NCI-H1417 (cell line): Measurements from ENCODE around the gene SCN10A.
A peak's percentile ranks its signal among the peaks of the same experiment; 100 is the strongest.

Experiments used
- DNase-seq, 3 experiments: peaks; one replicate each; lab custom pipeline; 2025; lab: John Stamatoyannopoulos, UW

SCN10A gene

GRCh38 chr3:38773528-38773927, 42.5 kb downstream of the SCN10A start:
- DNase-seq: no peak

- DNase-seq: no peak
Observed at GRCh38 chr3:38763569-38763968, 52.4 kb downstream of the SCN10A start.

GRCh38 chr3:38758557-38758956, 57.5 kb downstream of the SCN10A start:
- DNase-seq: no peak

GRCh38 chr3:38757721-38758120, 58.3 kb downstream of the SCN10A start:
- DNase-seq: no peak

- no peak for DNase-seq
Observed at GRCh38 chr3:38756892-38757291, 59.1 kb downstream of the SCN10A start.

- no peak for DNase-seq
Observed at GRCh38 chr3:38755130-38755529, 60.9 kb downstream of the SCN10A start.

GRCh38 chr3:38746641-38747040, 69.4 kb downstream of the SCN10A start:
- DNase-seq: no peak

GRCh38 chr3:38743043-38743442, 73.0 kb downstream of the SCN10A start:
- no peak for DNase-seq

- DNase-seq: no peak
Observed at GRCh38 chr3:38742550-38742949, 73.5 kb downstream of the SCN10A start.

- DNase-seq: no peak
Observed at GRCh38 chr3:38740537-38740936, 75.5 kb downstream of the SCN10A start.

GRCh38 chr3:38739931-38740330, 76.1 kb downstream of the SCN10A start:
- DNase-seq: no peak

GRCh38 chr3:38739396-38739689, 76.7 kb downstream of the SCN10A start:
- no peak for DNase-seq

GRCh38 chr3:38738630-38739395, 77.2 kb downstream of the SCN10A start:
- DNase-seq: peak; percentile 10 to 46 (median 19)

- no peak for DNase-seq
Observed at GRCh38 chr3:38731522-38731921, 84.5 kb downstream of the SCN10A start.

- DNase-seq: no peak
Observed at GRCh38 chr3:38730281-38730680, 85.7 kb downstream of the SCN10A start.

GRCh38 chr3:38728008-38728407, 88.0 kb downstream of the SCN10A start:
- DNase-seq: no peak

GRCh38 chr3:38726751-38727150, 89.3 kb downstream of the SCN10A start:
- peak in 1 of 3 experiments; percentile 4 for DNase-seq

GRCh38 chr3:38725726-38726419, 90.1 kb downstream of the SCN10A start:
- DNase-seq: peak; percentile 12 to 71 (median 16)

GRCh38 chr3:38724392-38724736, 91.7 kb downstream of the SCN10A start:
- peak in 1 of 3 experiments; percentile 23 for DNase-seq

GRCh38 chr3:38723569-38724391, 92.2 kb downstream of the SCN10A start:
- peak; percentile 9 to 61 (median 41) for DNase-seq

- DNase-seq: no peak
Observed at GRCh38 chr3:38722781-38723568, 93.0 kb downstream of the SCN10A start.

GRCh38 chr3:38721207-38721772, 94.7 kb downstream of the SCN10A start:
- no peak for DNase-seq
